ENCODE measurements around the gene DCANP1. TPM values are rescaled to one million over a fixed set of nuclear protein-coding genes. Genes with fewer than 3 reads are reported as not detected.

Gene DCANP1
- polyA plus RNA-seq, 1 donor (not counting 4 experiments of a cell fraction or from before 2014, with no cell fraction given) = not detected

- Histone ChIP-seq H3K27me3 (ENCODE audit: control insufficient read depth, extremely low read depth, insufficient read depth, low read length) (no peaks in the 10 kb centered on the region), H4K20me1 (ENCODE audit: control insufficient read depth, extremely low read depth, insufficient read depth, low read length) (no peaks in the 10 kb centered on the region), H3K9me1 (ENCODE audit: control insufficient read depth, extremely low read depth, insufficient read depth, low read length) (no peaks in the 10 kb centered on the region), H3K9ac (ENCODE audit: control insufficient read depth, extremely low read depth, insufficient read depth, low read length) (no peak overlapping the region), H2AFZ (ENCODE audit: control insufficient read depth, low read length) (no peak overlapping the region), H3K4me1 (ENCODE audit: control insufficient read depth, extremely low read depth, insufficient read depth, low read length) (peaks cover 11% of the 10 kb centered on the region), H3K4me2 (ENCODE audit: control insufficient read depth, extremely low read depth, insufficient read depth, low read depth, low read length) (no peak overlapping the region), H3K9me3 (ENCODE audit: control insufficient read depth, low read depth, low read length) (no peaks in the 10 kb centered on the region), H3K36me3 (ENCODE audit: control insufficient read depth in 2 of 2, extremely low read depth in 1 of 2, insufficient read depth in 2 of 2, low read length in 2 of 2) (no peaks in the 10 kb centered on the region), H3K4me3 (ENCODE audit: control insufficient read depth in 2 of 3, extremely low read depth in 1 of 3, insufficient read depth in 2 of 3, low read depth in 1 of 3, low read length in 3 of 3) (no peak overlapping the region), H3K27ac (ENCODE audit: control insufficient read depth, insufficient read depth, low read length) (no peak overlapping the region), H3K79me2 (ENCODE audit: control insufficient read depth, insufficient read depth, low read length) (no peaks in the 10 kb centered on the region)
- no peak for FAIRE-seq
- dilution Hi-C loops (cut with MboI; ENCODE audit: extremely low pct_ligation_motif_present, low sequenced_read_pairs) = no loop called here
- no peak for TF ChIP-seq EZH2 (IDR thresholded peaks at IDR 0.05; ENCODE audit: low read length)
- no peak for TF ChIP-seq CTCF (optimal IDR thresholded peaks at IDR 0.05 in 1 of 3, IDR thresholded peaks at IDR 0.05 in 1 of 3, conservative IDR thresholded peaks at IDR 0.05 in 1 of 3; ENCODE audit: extremely low read depth in 1 of 3, insufficient read depth in 2 of 3, low read length in 3 of 3)
- no peak for DNase-seq (ENCODE audit: low read depth, low spot score)
Observed at GRCh38 chr5:135422419-135422818, 24.7 kb downstream of the DCANP1 start.

GRCh38 chr5:135417083-135417482 lies 30.1 kb downstream of the DCANP1 start:
- H3K9me1 ChIP-seq (ENCODE audit: control insufficient read depth, extremely low read depth, insufficient read depth, low read length) = no peaks in the 10 kb centered on the region
- no peak overlapping the region for H3K4me3 ChIP-seq (ENCODE audit: control insufficient read depth in 2 of 3, extremely low read depth in 1 of 3, insufficient read depth in 2 of 3, low read depth in 1 of 3, low read length in 3 of 3)
- no peak overlapping the region for H3K4me2 ChIP-seq (ENCODE audit: control insufficient read depth, extremely low read depth, insufficient read depth, low read depth, low read length)
- H3K9me3 ChIP-seq (ENCODE audit: control insufficient read depth, low read depth, low read length) = no peaks in the 10 kb centered on the region
- H3K36me3 ChIP-seq (ENCODE audit: control insufficient read depth in 2 of 2, extremely low read depth in 1 of 2, insufficient read depth in 2 of 2, low read length in 2 of 2) = no peaks in the 10 kb centered on the region
- H4K20me1 ChIP-seq (ENCODE audit: control insufficient read depth, extremely low read depth, insufficient read depth, low read length) = no peaks in the 10 kb centered on the region
- TF ChIP-seq EZH2 (IDR thresholded peaks at IDR 0.05; ENCODE audit: low read length) (no peak), CTCF (optimal IDR thresholded peaks at IDR 0.05 in 1 of 3, IDR thresholded peaks at IDR 0.05 in 1 of 3, conservative IDR thresholded peaks at IDR 0.05 in 1 of 3; ENCODE audit: extremely low read depth in 1 of 3, insufficient read depth in 2 of 3, low read length in 3 of 3) (no peak)
- H3K27me3 ChIP-seq (ENCODE audit: control insufficient read depth, extremely low read depth, insufficient read depth, low read length) = no peaks in the 10 kb centered on the region
- H2AFZ ChIP-seq (ENCODE audit: control insufficient read depth, low read length) = no peak overlapping the region
- no peaks in the 10 kb centered on the region for H3K4me1 ChIP-seq (ENCODE audit: control insufficient read depth, extremely low read depth, insufficient read depth, low read length)
- H3K79me2 ChIP-seq (ENCODE audit: control insufficient read depth, insufficient read depth, low read length) = no peaks in the 10 kb centered on the region
- no peak for FAIRE-seq
- H3K9ac ChIP-seq (ENCODE audit: control insufficient read depth, extremely low read depth, insufficient read depth, low read length) = no peak overlapping the region
- no peak for DNase-seq (ENCODE audit: low read depth, low spot score)
- dilution Hi-C loops (cut with MboI; ENCODE audit: extremely low pct_ligation_motif_present, low sequenced_read_pairs) = no loop called here
- H3K27ac ChIP-seq (ENCODE audit: control insufficient read depth, insufficient read depth, low read length) = no peak overlapping the region

Data from keratinocyte (primary cell).